Glomerular endothelial cell (primary cell): Measurements from ENCODE around the gene RPS21. TPM values are rescaled to one million over a fixed set of nuclear protein-coding genes. Genes with fewer than 3 reads are reported as not detected.
"Not testable (repeated sequence)": the region's sequence is repeated elsewhere in the genome, so short reads cannot be mapped to it uniquely, and the experiment has no call there.

Source experiments
- DNase-seq: peaks from one replicate; pipeline ENCODE4 v3.0.0-alpha.2; 2011; ENCODE audit warnings: low read depth, low spot score; ENCODE audit errors: extremely low read depth
- total RNA-seq: library from RNA; depleted of rRNA; stranded (reverse); fragments of >200 nt; gene quantifications from 2 replicates; pipeline ENCODE4 v1.2.3, GENCODE V29; 2015

RPS21 gene
- total RNA-seq, 1 donor from 2014 or later, result 1,159 TPM

DNA sequence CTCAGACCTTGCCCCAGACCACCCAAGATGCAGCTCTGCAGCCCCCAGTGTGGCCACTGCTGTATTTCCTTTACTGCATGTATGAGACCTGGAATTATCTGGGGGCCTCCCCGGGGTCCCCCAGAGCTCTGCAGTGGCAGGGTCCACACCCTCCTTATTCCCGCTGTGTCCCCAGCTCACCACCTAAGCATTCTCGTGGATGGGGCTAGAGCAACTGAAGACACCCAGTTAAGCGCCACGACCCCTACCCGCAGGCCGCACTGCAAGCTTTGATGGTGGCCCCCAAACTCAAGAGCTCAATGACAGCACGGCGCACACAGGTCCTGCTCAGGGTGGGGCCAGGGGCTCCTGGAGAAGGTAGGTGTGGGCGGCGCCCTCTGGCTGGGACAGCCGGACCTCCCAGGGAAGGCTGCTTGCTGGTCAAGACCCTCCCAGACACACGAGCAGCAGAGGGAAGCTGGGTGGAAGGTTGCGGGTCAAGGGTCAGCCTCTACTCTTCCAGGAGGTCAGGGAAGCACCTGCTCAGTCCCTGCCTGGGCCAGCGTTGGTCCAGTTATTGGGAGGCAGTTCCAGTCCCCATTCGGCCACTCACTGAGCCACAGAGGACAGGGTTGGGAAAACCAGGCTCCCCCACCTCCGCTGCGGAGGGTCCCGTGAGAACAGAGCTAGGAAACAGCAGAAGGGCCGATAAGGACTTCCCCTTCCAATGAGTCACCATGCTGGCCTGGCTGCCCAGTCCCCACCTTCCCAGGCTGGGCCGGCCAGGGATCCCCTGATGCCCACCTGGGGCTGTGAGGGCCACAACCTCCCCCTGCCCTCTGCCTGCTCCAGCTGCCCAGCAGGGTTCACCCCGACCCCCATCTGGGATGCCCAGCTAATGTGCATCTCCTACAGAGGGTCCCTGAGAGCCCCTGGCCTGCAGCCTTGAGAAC lies 22.7 kb upstream of the RPS21 start:
- no peak for DNase-seq

DNA sequence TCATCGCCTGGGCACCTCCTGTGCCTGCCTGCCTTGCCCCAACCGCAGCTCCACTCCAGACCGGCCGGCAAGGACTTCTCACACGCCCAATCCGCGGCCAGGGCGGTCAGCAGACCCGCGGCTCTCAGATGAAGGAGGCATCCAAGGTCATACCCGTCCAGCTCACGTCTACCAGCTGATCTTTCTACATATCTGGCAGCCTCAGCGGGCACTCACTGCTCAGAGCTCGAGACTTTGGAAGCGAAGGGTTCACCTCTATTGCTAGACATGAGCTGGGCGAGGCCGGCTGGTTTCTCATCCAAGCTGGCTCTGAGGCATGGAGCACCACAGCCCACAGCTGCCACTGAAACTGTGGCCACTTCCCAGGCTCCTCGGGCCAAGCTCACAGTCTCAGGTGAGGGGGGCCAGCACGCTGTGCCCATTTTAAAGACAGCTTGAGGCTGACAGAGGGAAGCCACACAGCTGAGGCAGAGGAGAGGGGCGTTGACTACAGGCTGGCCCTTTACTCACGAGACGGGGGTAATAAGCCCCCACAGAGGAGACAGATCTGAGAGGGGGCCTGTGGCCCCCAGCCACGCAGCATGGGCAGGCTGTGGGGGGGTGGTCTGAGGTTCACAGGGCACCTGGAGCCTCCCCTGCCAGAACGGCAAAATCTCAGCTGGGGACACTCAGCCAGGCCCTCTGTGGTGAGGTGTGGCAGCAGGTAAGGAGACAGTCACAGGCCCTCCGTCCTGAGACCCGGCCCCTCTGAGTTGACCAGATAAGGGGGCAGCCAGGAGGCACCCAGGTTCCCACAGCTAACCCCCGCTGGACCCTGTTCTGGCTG lies 21.8 kb upstream of the RPS21 start:
- DNase-seq, result no peak

DNA sequence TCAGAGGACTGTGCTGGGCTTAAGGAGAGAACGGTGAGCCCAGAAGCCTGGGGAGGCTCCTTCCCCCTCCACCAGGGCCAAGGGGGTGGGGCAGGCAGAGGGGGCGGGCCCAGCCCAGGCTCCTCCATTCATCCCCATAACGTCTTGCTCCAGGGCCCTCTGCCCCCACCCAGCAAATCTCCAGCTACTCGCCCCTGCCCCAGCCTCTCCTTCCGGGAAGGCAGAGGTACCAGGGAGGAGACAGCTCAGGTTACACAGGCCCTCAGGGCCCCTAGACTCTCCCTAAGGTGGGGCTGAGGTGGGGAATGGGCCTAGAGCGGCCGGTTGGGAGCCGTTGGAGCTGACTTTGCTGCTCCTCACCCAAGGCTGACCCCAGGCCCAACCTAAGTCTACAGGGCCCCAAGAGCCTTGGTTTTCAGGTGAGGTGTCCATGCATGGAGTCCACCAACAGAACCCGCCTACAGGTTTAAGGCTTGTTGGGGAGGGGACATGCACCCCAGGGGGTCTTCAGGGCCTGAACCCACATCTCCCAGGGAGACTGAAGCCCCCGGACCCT lies 21.0 kb upstream of the RPS21 start:
- no peak for DNase-seq

DNA sequence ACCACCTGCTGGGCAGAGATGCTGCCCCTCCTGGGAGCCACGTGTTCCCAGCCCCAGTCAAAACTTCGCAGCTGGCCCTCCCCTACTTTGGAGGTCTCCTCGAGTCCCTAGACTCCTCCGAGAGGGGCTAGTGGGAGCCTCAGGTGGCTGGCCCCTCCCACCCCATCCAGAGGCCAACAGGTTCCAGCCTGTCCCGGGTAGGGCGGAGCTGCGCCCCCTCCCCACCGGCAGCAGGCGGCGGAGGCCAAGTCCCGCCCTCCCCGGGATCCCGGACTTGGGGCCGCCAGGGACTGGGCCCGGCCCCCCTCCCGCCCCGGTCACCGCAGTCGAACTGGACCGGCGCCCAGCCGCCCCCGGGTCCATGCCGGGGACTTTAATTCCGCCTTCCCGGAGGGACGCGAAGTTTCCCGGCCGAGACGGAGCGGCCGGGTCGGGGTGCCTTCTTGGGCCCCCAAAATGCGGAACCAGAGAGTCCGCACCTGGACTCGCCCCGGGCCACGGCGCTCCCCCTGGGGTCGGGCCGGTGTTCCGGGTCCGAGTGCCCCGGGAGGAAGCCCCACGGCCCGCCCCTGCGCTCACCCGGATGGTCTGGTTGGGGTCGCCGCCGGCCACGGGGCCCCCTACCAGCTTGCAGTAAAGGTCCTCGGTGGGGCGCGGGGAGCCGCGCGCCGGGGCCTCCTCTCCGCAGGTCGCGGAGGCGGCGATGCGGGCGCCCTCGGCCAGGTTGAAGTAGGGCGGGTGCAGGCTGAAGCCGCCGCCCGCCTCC lies 20.4 kb upstream of the RPS21 start:
- no peak for DNase-seq

DNA sequence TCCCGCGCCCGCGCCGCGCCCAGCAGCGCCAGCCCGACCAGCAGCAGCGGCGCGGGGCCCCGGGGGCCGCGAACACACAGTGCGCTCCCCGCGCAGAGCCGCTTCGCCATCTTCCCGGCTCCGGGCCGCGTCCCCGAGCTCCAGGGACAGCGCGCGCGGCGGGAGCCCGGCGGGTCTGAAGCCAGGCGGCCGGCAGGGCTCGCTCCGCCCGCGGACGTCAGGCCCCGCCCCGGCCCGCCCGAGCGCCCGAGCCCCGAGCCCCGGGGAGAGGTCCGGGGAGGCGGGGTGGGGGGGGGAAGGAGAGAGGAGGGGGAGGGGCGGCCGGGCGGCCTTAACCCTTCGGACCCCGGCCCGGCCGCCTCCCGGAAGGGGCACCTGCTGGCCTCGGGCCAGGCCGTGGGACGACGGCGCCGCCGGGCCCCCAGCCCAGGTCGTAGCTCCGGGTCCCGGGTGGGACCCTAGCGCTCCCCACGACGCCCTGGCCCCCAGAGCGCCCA lies 19.7 kb upstream of the RPS21 start, which contains the start of gene LAMA5:
Gene LAMA5 (minus strand): TSS at position 177 of the 497 bp plus-strand sequence. CDS start 67 bp downstream, at position 110.
- DNase-seq, result no peak

- no peak for DNase-seq
These were observed 19.1 kb upstream of the RPS21 start for GRCh38 chr20:62367633-62368391.

GRCh38 chr20:62368392-62368975 lies 18.4 kb upstream of the RPS21 start:
- DNase-seq, result no peak

DNA sequence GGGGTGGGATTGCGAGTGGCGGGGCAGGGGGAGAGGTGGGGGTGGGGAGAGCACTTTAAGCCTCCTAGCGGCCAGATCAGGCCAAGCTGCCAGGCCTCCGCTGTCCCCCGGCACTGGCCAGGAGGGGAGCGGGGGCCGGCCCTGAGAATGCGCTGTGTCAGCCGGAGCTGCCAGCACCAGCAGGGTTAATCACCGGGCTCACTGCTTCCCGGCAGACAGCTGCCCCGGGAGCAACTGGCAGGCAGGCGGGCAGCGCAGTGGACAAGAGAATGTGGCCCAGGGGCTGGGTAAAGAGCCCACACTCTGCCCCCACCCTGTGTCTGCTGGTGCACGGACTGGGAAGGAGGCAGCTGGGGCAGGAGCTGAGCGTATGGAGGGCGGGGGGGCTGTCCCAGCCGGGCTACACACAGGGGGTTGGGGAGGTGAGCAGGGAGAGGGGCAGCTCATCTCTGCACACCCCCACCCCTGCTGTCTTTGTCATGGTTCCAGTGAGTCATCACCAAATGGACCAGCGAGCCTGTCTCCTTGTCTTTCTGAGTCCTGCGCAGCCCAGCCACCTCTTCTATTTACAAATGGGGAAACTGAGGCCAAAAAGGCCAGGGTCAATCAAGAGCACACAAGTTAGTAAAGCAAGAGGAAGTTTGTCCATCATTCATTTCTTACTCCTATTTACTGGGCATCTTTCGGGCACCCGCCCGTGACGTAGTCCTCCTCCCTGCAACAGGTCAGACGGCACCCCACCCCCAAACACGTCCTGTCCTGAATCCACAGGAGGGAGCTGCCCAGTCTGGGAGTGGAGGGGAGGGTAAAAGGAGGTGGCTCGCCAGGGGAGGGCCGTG lies 17.7 kb upstream of the RPS21 start:
- DNase-seq, result no peak

DNA sequence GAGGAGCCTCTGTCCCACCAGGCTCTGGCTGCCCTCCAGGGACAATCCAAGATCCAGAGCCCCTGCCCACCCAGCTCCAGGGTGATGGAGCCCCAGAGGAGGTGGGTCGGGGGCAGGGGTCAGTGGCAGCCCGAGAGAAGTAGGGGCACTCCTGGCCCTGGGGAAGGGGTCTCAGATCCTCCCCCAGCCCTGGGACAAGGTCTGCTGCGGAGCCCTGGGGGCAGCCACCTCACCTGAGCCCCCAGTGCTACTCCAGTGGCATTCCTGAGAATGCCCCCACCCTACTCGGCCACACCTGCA lies 17.1 kb upstream of the RPS21 start:
- DNase-seq, result no peak

- no peak for DNase-seq
These were observed 16.6 kb upstream of the RPS21 start for GRCh38 chr20:62370115-62370806.

DNA sequence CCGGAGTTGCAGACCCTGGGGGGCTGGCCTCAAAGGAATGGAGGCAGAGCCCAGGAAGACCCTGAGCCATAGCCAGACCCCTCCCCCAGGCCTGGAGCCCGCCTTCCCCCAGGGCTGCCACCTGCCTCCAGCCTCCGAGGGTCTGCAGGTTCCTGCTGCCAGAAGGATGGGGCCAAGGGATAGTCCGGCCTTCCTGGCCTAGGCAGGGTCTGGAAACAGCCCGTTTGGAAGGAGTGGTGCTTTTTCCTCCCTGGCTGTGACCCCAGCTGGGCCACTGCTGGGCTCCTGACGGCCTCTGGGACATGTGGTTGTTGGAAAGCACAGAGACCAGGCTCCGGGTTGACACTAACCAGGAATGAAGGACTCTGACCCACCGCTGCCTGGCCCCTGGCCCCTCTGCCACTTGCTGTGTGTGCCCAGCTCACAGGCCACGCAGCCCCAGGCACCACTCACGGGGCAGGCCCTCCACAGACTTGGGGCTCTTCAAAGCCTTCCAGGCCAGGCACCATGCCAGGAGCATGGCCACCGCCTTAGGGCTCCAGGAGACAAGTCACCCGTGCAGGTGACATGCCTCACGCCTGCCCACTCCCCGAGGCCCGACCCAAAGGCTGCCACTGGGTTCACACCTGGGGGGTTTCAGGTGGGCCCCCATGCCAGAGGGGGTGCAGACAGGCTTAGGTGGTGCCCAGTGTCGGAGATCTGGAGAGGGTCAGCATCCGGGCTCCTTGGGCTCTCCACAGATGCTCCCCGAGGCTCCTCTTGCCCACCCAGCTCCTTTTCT lies 15.9 kb upstream of the RPS21 start:
- no peak for DNase-seq

DNA sequence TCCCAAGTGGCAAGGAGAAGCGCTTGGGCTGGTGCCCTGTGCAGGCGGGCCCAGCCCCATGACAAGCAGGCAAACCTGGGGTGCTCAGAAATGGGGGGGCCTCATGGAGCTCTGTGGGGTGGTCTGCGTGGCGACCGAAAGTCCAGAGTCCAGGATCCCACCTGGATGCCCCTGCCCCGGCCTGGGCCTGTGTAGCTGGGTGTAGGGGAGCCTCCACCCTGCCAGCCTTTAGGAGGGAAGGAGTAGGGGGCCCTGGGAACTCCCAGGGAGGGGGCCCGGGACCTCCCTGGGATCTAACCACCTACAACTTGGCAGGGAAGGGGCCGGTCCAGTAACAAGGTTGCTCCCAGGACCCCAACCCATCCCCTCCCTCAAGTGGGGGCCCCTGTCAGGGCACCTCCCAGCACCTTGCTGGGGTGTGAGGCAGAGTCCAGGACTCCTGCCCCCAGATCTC lies 15.3 kb upstream of the RPS21 start:
- no peak for DNase-seq

GRCh38 chr20:62372042-62372993 lies 14.6 kb upstream of the RPS21 start:
- DNase-seq, result no peak

DNA sequence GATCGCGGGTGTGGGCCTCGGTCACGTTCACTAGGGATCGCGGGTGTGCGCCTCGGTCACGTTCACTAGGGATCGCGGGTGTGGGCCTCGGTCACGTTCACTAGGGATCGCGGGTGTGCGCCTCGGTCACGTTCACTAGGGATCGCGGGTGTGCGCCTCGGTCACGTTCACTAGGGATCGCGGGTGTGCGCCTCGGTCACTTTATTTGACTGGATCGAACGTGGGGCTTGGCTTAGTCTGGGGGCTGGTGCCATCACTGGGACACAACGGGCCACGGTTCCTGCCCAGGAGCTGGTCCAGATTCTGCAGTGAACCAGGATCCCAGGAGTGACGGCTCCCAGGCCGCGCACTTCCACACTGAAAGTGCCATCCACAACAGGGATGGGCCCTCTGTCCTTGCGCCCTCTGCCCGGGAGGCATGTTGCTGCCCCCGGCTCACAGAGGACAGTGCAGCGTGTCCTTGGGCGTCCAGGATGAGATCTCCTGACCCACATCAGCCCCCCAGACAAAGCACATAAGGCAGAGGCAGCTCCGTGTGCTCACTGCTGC lies 13.2 kb upstream of the RPS21 start:
- DNase-seq, result not testable (repeated sequence)

GRCh38 chr20:62374331-62375152 lies 12.4 kb upstream of the RPS21 start:
- DNase-seq, result no peak
